Activated T-helper 2 cell treated with anti-CD3 and anti-CD28 coated beads, Interferon-gamma antibody, Interleukin-2, Interleukin-4, amounts not matched to agents 10 μg/mL and 5 μg/mL and 100 μg/mL, durations not matched to agents 14 hours and 24 hours and 36 hours (primary cell): ENCODE measurements around the gene OR3A1. TPM values are rescaled to one million over a fixed set of nuclear protein-coding genes. Genes with fewer than 3 reads are reported as not detected.
"Not testable (repeated sequence)": the region's sequence is repeated elsewhere in the genome, so short reads cannot be mapped to it uniquely, and the experiment has no call there.

Experiments used
- DNase-seq: peaks from one replicate; pipeline ENCODE4 v3.0.0; 2021; ENCODE audit warnings: low spot score
- H3K27ac Mint-ChIP-seq: one replicate; pipeline ENCODE4 v1.8.0; 2021; ENCODE audit warnings: mixed read lengths
- H3K27me3 Mint-ChIP-seq: one replicate; pipeline ENCODE4 v1.8.0; 2021; ENCODE audit warnings: low read depth, mixed read lengths
- H3K36me3 Mint-ChIP-seq: one replicate; pipeline ENCODE4 v1.8.0; 2021; ENCODE audit warnings: low read depth, mixed read lengths
- H3K4me1 Mint-ChIP-seq: one replicate; pipeline ENCODE4 v1.8.0; 2021; ENCODE audit warnings: low read depth, mixed read lengths
- H3K4me3 Mint-ChIP-seq: one replicate; pipeline ENCODE4 v1.8.0; 2021; ENCODE audit warnings: low read depth, mild to moderate bottlenecking, moderate library complexity, mixed read lengths
- H3K9me3 Mint-ChIP-seq: one replicate; pipeline ENCODE4 v1.8.0; 2021; ENCODE audit warnings: mixed read lengths
- intact Hi-C: fragments of 100-400 bp; cut with micrococcal nuclease; formaldehyde crosslinking; loops from one replicate; pipeline ENCODE4 v1.15.1; 2023
- total RNA-seq: library from RNA; stranded (reverse); gene quantifications from 2 replicates; pipeline ENCODE4 v1.2.3, GENCODE V29; 2022

The OR3A1 gene
- total RNA-seq: not detected in 2 replicates

GRCh38 chr17:3298260-3298659 is at the start of gene OR3A1:
OR3A1 (minus strand) TSS chr17:3298360; CDS start chr17:3292582, 5,778 bp downstream.
- Mint-ChIP-seq H3K4me3 (no peak within 1 kb of the TSS), H3K27ac (no peak within 1 kb of the TSS), H3K36me3 (no peaks in the 10 kb centered on the region), H3K9me3 (no peaks in the 10 kb centered on the region), H3K4me1 (no peaks in the 10 kb centered on the region), H3K27me3 (peaks cover 2% of the 10 kb centered on the region)
- no peak for DNase-seq
- intact Hi-C loops: no loop called here

- DNase-seq, H3K27ac Mint-ChIP-seq, H3K4me3 Mint-ChIP-seq, H3K36me3 Mint-ChIP-seq, intact Hi-C loops, H3K4me1 Mint-ChIP-seq, H3K9me3 Mint-ChIP-seq, H3K27me3 Mint-ChIP-seq: not testable (repeated sequence)
These were observed 44.6 kb upstream of the OR3A1 start for GRCh38 chr17:3342782-3343181.

- no peak overlapping the region for H3K4me3 Mint-ChIP-seq
- no peaks in the 10 kb centered on the region for H3K27me3 Mint-ChIP-seq
- no peak for DNase-seq
- peaks cover 11% of the 10 kb centered on the region for H3K9me3 Mint-ChIP-seq
- intact Hi-C loops: no loop called here
- H3K36me3 Mint-ChIP-seq: no peaks in the 10 kb centered on the region
- no peak overlapping the region for H3K27ac Mint-ChIP-seq
- H3K4me1 Mint-ChIP-seq: no peaks in the 10 kb centered on the region
These were observed 37.7 kb upstream of the OR3A1 start for GRCh38 chr17:3335876-3336275.

- Mint-ChIP-seq H3K27ac (no peak overlapping the region), H3K4me3 (no peak overlapping the region), H3K36me3 (no peaks in the 10 kb centered on the region), H3K4me1 (no peaks in the 10 kb centered on the region), H3K27me3 (no peaks in the 10 kb centered on the region), H3K9me3 (peaks cover 5% of the 10 kb centered on the region)
- DNase-seq: no peak
- intact Hi-C loops: no loop called here
These were observed 20.2 kb upstream of the OR3A1 start for GRCh38 chr17:3318336-3318735.

GRCh38 chr17:3316836-3317235 is 18.7 kb upstream of the OR3A1 start:
- H3K4me3 Mint-ChIP-seq: no peak overlapping the region
- no peak overlapping the region for H3K27ac Mint-ChIP-seq
- intact Hi-C loops: no loop called here
- H3K27me3 Mint-ChIP-seq: no peaks in the 10 kb centered on the region
- no peaks in the 10 kb centered on the region for H3K4me1 Mint-ChIP-seq
- H3K36me3 Mint-ChIP-seq: no peaks in the 10 kb centered on the region
- no peaks in the 10 kb centered on the region for H3K9me3 Mint-ChIP-seq
- no peak for DNase-seq

- no peaks in the 10 kb centered on the region for H3K27me3 Mint-ChIP-seq
- no peak for DNase-seq
- H3K4me1 Mint-ChIP-seq: no peaks in the 10 kb centered on the region
- H3K4me3 Mint-ChIP-seq: no peak overlapping the region
- H3K36me3 Mint-ChIP-seq: no peaks in the 10 kb centered on the region
- H3K27ac Mint-ChIP-seq: no peak overlapping the region
- intact Hi-C loops: no loop called here
- no peaks in the 10 kb centered on the region for H3K9me3 Mint-ChIP-seq
These were observed 10.4 kb upstream of the OR3A1 start for GRCh38 chr17:3308603-3309002.

- Mint-ChIP-seq H3K9me3 (no peaks in the 10 kb centered on the region), H3K4me3 (no peak overlapping the region), H3K36me3 (no peaks in the 10 kb centered on the region), H3K4me1 (no peaks in the 10 kb centered on the region), H3K27ac (no peak overlapping the region), H3K27me3 (peaks cover 2% of the 10 kb centered on the region)
- no peak for DNase-seq
- intact Hi-C loops: no loop called here
These were observed 2.5 kb downstream of the OR3A1 start for GRCh38 chr17:3295632-3296031.

GRCh38 chr17:3293548-3293947 is 4.6 kb downstream of the OR3A1 start:
- H3K4me3 Mint-ChIP-seq, H3K9me3 Mint-ChIP-seq, intact Hi-C loops, H3K27me3 Mint-ChIP-seq, DNase-seq, H3K4me1 Mint-ChIP-seq, H3K36me3 Mint-ChIP-seq, H3K27ac Mint-ChIP-seq: not testable (repeated sequence)

- Mint-ChIP-seq H3K4me1 (no peaks in the 10 kb centered on the region), H3K27me3 (no peaks in the 10 kb centered on the region)
These were observed 15.3 kb downstream of the OR3A1 start for GRCh38 chr17:3282901-3283300.

GRCh38 chr17:3276126-3276525 is 22.0 kb downstream of the OR3A1 start:
- H3K4me3 Mint-ChIP-seq: no peak overlapping the region
- intact Hi-C loops: no loop called here

More at GRCh38 chr17:3282901-3283300, 15.3 kb downstream of the OR3A1 start:
- H3K27ac Mint-ChIP-seq: no peak overlapping the region
- no peaks in the 10 kb centered on the region for H3K9me3 Mint-ChIP-seq
- DNase-seq: no peak
- H3K36me3 Mint-ChIP-seq: no peaks in the 10 kb centered on the region
- intact Hi-C loops: no loop called here
- H3K4me3 Mint-ChIP-seq: no peak overlapping the region

GRCh38 chr17:3271072-3271848 is 26.9 kb downstream of the OR3A1 start:
- Mint-ChIP-seq H3K4me1 (no peaks in the 10 kb centered on the region), H3K4me3 (no peak overlapping the region), H3K27me3 (no peaks in the 10 kb centered on the region), H3K9me3 (peaks cover 9% of the 10 kb centered on the region), H3K36me3 (no peaks in the 10 kb centered on the region), H3K27ac (no peak overlapping the region)
- no peak for DNase-seq
- intact Hi-C loops: no loop called here

More at GRCh38 chr17:3276126-3276525, 22.0 kb downstream of the OR3A1 start:
- no peaks in the 10 kb centered on the region for H3K27me3 Mint-ChIP-seq
- no peak for DNase-seq
- H3K36me3 Mint-ChIP-seq: no peaks in the 10 kb centered on the region
- peaks cover 4% of the 10 kb centered on the region for H3K9me3 Mint-ChIP-seq
- no peak overlapping the region for H3K27ac Mint-ChIP-seq
- no peaks in the 10 kb centered on the region for H3K4me1 Mint-ChIP-seq

- Mint-ChIP-seq H3K9me3 (no peaks in the 10 kb centered on the region), H3K4me3 (no peak overlapping the region), H3K4me1 (no peaks in the 10 kb centered on the region), H3K27ac (no peak overlapping the region), H3K36me3 (no peaks in the 10 kb centered on the region), H3K27me3 (no peaks in the 10 kb centered on the region)
- intact Hi-C loops: no loop called here
- no peak for DNase-seq
These were observed 37.6 kb downstream of the OR3A1 start for GRCh38 chr17:3260600-3260999.

GRCh38 chr17:3260163-3260562 is 38.0 kb downstream of the OR3A1 start:
- H3K36me3 Mint-ChIP-seq: no peaks in the 10 kb centered on the region
- H3K9me3 Mint-ChIP-seq: no peaks in the 10 kb centered on the region
- no peak for DNase-seq
- H3K27me3 Mint-ChIP-seq: no peaks in the 10 kb centered on the region
- intact Hi-C loops: no loop called here
- no peaks in the 10 kb centered on the region for H3K4me1 Mint-ChIP-seq
- H3K27ac Mint-ChIP-seq: no peak overlapping the region
- H3K4me3 Mint-ChIP-seq: no peak overlapping the region
